Transverse colon (tissue), 3 donors: Measurements from ENCODE around the gene TENM4.

Source experiments
- CTCF ChIP-seq, 5 experiments: fragments of 200-600 bp in 3 of 5; fragments of 450-650 bp in 2 of 5; sonication (generic) in 3 of 5; IDR thresholded peaks; 1 replicate in 2 of 5; 2 replicates in 3 of 5; pipeline ENCODE4 v1.5.1; 2016 to 2017; ENCODE audit warnings: antibody characterized with exemption in 5 of 5, inconsistent platforms in 3 of 5, mild to moderate bottlenecking in 2 of 5, moderate library complexity in 1 of 5
- EP300 ChIP-seq: sonication (generic); formaldehyde crosslinking; IDR thresholded peaks from one replicate; pipeline ENCODE4 v1.6.1; 2017; ENCODE audit warnings: antibody characterized with exemption, low read depth

- TF ChIP-seq EP300, result no peak
- no peak for TF ChIP-seq CTCF (IDR thresholded peaks at IDR 0.05)
Measured at GRCh38 chr11:78782725-78783124, 658.1 kb downstream of the TENM4 start.
